NCI-H526 treated with DMSO at 0.1 percent for 48 hours (cell line): ENCODE results near the gene CASZ1.

Experiments used
- DNase-seq: peaks from one replicate; lab custom pipeline; 2025; lab: John Stamatoyannopoulos, UW

Gene CASZ1

GRCh38 chr1:10597492-10598388 is 198.7 kb downstream of the CASZ1 start:
- no peak for DNase-seq

GRCh38 chr1:10596780-10597179 is 199.7 kb downstream of the CASZ1 start:
- no peak for DNase-seq

GRCh38 chr1:10594595-10595223 is 201.7 kb downstream of the CASZ1 start:
- peak; percentile 46 for DNase-seq

GRCh38 chr1:10593750-10594149 is 202.7 kb downstream of the CASZ1 start:
- DNase-seq, result peak; percentile 39

- no peak for DNase-seq
Measured at GRCh38 chr1:10592373-10592772, 204.1 kb downstream of the CASZ1 start.

GRCh38 chr1:10591010-10591409 is 205.4 kb downstream of the CASZ1 start:
- no peak for DNase-seq

GRCh38 chr1:10589074-10589473 is 207.4 kb downstream of the CASZ1 start:
- DNase-seq, result no peak

GRCh38 chr1:10588640-10589039 is 207.8 kb downstream of the CASZ1 start:
- no peak for DNase-seq
